H1 (cell line): ENCODE data around the gene SEMA3A. TPM values are rescaled to one million over a fixed set of nuclear protein-coding genes. Genes with fewer than 3 reads are reported as not detected.

Experiments used
- BRCA1 ChIP-seq: IDR thresholded peaks from 2 replicates; pipeline ENCODE4 v1.6.1; 2012; ENCODE audit warnings: low read depth, low read length, improper control_type of control experiment
- CHD2 ChIP-seq: IDR thresholded peaks from 2 replicates; pipeline ENCODE4 v1.6.1; 2012; ENCODE audit warnings: low read length, improper control_type of control experiment
- CREB1 ChIP-seq: IDR thresholded peaks from 2 replicates; pipeline ENCODE4 v1.6.1; 2012; ENCODE audit warnings: inconsistent platforms
- ZNF274 ChIP-seq: IDR thresholded peaks from 2 replicates; pipeline ENCODE4 v1.7.0; 2012; ENCODE audit warnings: low read length, borderline replicate concordance; ENCODE audit errors: extremely low read depth
- polyA plus RNA-seq, 7 experiments: library from polyadenylated mRNA; depleted of rRNA in 3 of 7; stranded (reverse) in 5 of 7; unstranded in 2 of 7; fragments of >200 nt in 5 of 7; fragments of 200-250 nt in 2 of 7; gene quantifications; 1 replicate in 5 of 7; 2 replicates in 1 of 7; 4 replicates in 1 of 7; pipeline versions ENCODE4 v1.2.1 to v1.2.3, GENCODE V29; 2011 to 2013; ENCODE audit warnings: missing spikeins in 2 of 7, mixed read lengths in 2 of 7
- total RNA-seq: library from RNA; stranded (reverse); fragmentation: NEBNext Ultra II Directional; extraction: Animal tissue kit (Norgen Biotek cat#: 25700); gene quantifications from 2 replicates; pipeline ENCODE4 v1.2.1, GENCODE V29; 2021

The SEMA3A gene
- total and polyA plus RNA-seq, 2 of the 8 experiments (the other 6 are each of a cell fraction or from before 2014, with no cell fraction given): 8.1 to 45.9 TPM

DNA sequence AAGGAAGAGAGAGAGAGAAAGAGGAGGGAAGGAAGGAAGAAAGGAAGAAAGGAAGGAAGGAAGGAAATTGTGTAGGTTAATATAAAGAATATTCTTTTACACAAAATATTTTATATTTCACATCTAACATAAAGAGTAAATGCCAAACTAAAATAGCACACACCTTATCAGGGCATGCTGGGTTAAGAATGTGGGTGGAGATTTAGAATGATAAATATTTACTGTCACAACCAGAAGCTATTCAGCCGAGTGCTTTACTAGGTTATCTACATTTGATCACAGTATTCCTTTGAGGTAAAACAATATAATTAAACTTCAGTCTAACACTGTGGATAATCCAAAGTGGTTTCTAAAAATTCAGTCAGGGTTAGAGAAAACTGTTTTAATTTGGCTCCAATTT is 103.3 kb downstream of the SEMA3A start (continued):
- TF ChIP-seq CHD2 (no peak), BRCA1 (no peak), CREB1 (no peak), ZNF274 (no peak)
